DMS114 treated with DMSO at 0.1 percent for 48 hours (cell line): Measurements from ENCODE around the gene ADRA2B.
"Not testable (repeated sequence)": the region's sequence is repeated elsewhere in the genome, so short reads cannot be mapped to it uniquely, and the experiment has no call there.

Experiments used
- DNase-seq: peaks from one replicate; lab custom pipeline; 2025; ENCODE audit not compliant: unreplicated experiment; lab: John Stamatoyannopoulos, UW

ADRA2B gene

GRCh38 chr2:96150791-96151594 lies 34.6 kb upstream of the ADRA2B start:
- DNase-seq, result no peak

GRCh38 chr2:96150007-96150640 lies 33.8 kb upstream of the ADRA2B start:
- DNase-seq, result no peak

- no peak for DNase-seq
Observed at GRCh38 chr2:96148410-96149217, 32.2 kb upstream of the ADRA2B start.

GRCh38 chr2:96147593-96148201 lies 31.3 kb upstream of the ADRA2B start:
- no peak for DNase-seq

- DNase-seq, result no peak
Observed at GRCh38 chr2:96146881-96147592, 30.7 kb upstream of the ADRA2B start.

- DNase-seq, result no peak
Observed at GRCh38 chr2:96146153-96146880, 29.9 kb upstream of the ADRA2B start.

GRCh38 chr2:96145848-96146152 lies 29.4 kb upstream of the ADRA2B start:
- no peak for DNase-seq

GRCh38 chr2:96145036-96145847 lies 28.9 kb upstream of the ADRA2B start, which contains the start of gene DUSP2:
TSS of gene DUSP2 (minus strand) at chr2:96145440. CDS start at chr2:96145354, 86 bp downstream.
- DNase-seq, result peak; percentile 19

- DNase-seq, result no peak
Observed at GRCh38 chr2:96144481-96145035, 28.2 kb upstream of the ADRA2B start.

- DNase-seq, result no peak
Observed at GRCh38 chr2:96143848-96144480, 27.6 kb upstream of the ADRA2B start.

- no peak for DNase-seq
Observed at GRCh38 chr2:96143231-96143847, 27.0 kb upstream of the ADRA2B start.

GRCh38 chr2:96142217-96143113 lies 26.1 kb upstream of the ADRA2B start:
- DNase-seq, result no peak

- DNase-seq, result not testable (repeated sequence)
Observed at GRCh38 chr2:96141624-96141967, 25.2 kb upstream of the ADRA2B start.

GRCh38 chr2:96140941-96141623 lies 24.7 kb upstream of the ADRA2B start:
- no peak for DNase-seq

GRCh38 chr2:96139181-96139758 lies 22.9 kb upstream of the ADRA2B start:
- no peak for DNase-seq
